PFSK-1 (cell line): ENCODE data around the gene ABI3BP.

Source experiments
- POLR2AphosphoS5 ChIP-seq: IDR thresholded peaks from 2 replicates; pipeline ENCODE4 v1.6.1; 2012; ENCODE audit warnings: low read depth, mild to moderate bottlenecking, control low read depth, low read length, moderate library complexity
- REST ChIP-seq, 2 experiments: IDR thresholded peaks; 2 replicates each; pipeline versions ENCODE4 v1.6.1 to v1.8.0; 2011 to 2012; ENCODE audit warnings: low read depth in 2 of 2, low read length in 2 of 2, control low read depth in 1 of 2, inconsistent platforms in 1 of 2, mild to moderate bottlenecking in 1 of 2, moderate library complexity in 1 of 2; ENCODE audit not compliant: insufficient read depth in 1 of 2
- SIN3A ChIP-seq: IDR thresholded peaks from 2 replicates; pipeline ENCODE4 v1.6.1; 2012; ENCODE audit warnings: mild to moderate bottlenecking, low read length, moderate library complexity, borderline replicate concordance; ENCODE audit not compliant: insufficient read depth
- TAF1 ChIP-seq: IDR thresholded peaks from 2 replicates; pipeline ENCODE4 v1.6.1; 2012; ENCODE audit warnings: low read length, control low read depth, borderline replicate concordance; ENCODE audit not compliant: insufficient read depth

- TF ChIP-seq POLR2AphosphoS5 (no peak), TAF1 (no peak), REST (IDR thresholded peaks at IDR 0.05; ENCODE audit: insufficient read depth in 1 of 2, low read depth in 2 of 2, low read length in 2 of 2) (no peak), SIN3A (no peak)
These were observed 30.2 kb downstream of the ABI3BP start for GRCh38 chr3:100963041-100963440.
